ENCODE data around the gene PGS1. TPM values are rescaled to one million over a fixed set of nuclear protein-coding genes. Genes with fewer than 3 reads are reported as not detected.

PGS1 gene
- total and polyA plus RNA-seq, 5 donors: 13.9 to 22.2 (median 20.2) TPM

DNA sequence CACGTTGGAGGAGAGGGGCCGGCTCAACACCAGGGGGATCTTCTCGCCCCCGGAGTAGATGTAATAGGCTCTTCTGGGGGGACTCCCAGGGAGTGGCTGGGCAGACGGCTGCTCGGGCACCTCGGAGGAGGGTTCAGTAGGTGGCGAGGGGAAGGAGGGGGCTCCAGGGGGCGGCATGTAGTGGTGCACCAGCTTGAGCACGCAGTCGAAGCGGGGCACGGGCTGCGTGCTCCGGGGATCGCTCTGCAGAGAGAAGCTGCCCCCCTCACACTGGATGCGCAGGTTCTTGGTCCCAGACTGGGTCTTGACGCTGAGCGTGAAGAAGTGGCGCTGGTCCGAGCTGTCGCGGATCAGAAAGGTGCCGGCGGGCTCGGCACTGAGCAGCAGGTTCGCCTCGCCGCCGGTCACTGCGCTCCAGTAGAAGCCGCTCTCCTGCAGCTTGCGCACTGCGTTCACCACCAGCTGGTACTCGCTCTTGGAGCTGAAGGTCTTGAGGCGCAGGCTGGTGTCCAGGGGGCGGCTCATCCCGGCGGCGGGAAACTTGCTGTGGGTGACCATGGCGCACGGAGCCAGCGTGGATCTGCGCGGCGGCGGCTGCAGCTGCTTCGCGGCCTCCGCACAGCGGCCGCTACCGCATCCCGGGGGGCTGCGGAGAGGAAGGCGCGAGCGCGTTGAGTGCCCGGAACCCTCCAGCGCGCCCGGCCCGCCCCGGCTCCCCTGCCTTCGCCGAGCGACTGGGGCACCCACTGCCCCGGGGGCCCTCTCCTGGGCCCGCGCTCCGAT lies 19.7 kb upstream of the PGS1 start:
- Histone ChIP-seq H3K27me3 (ENCODE audit: control insufficient read depth, insufficient read depth) (no peaks in the 10 kb centered on the region), H3K27ac (ENCODE audit: low read length) (peak overlapping the region; percentile 87), H3K9me3 (ENCODE audit: control insufficient read depth, low read length) (no peaks in the 10 kb centered on the region), H3K4me3 (ENCODE audit: low read length) (peak overlapping the region; percentile 64), H3K4me1 (ENCODE audit: control insufficient read depth, insufficient read depth, low read length) (peaks cover 12% of the 10 kb centered on the region)
- intact Hi-C loops (cut with DNase I): loop anchor here in 1 of 4 donors (5.0 kb wide), 1 partner anchor 66 kb away; no protein-coding TSS in a partner anchor
- peak in 2 of 3 donors; percentile 75 to 76 for DNase-seq
- ATAC-seq: no peak
- WGBS: 24% methylated on average over 72 of the region's 72 CpGs

DNA sequence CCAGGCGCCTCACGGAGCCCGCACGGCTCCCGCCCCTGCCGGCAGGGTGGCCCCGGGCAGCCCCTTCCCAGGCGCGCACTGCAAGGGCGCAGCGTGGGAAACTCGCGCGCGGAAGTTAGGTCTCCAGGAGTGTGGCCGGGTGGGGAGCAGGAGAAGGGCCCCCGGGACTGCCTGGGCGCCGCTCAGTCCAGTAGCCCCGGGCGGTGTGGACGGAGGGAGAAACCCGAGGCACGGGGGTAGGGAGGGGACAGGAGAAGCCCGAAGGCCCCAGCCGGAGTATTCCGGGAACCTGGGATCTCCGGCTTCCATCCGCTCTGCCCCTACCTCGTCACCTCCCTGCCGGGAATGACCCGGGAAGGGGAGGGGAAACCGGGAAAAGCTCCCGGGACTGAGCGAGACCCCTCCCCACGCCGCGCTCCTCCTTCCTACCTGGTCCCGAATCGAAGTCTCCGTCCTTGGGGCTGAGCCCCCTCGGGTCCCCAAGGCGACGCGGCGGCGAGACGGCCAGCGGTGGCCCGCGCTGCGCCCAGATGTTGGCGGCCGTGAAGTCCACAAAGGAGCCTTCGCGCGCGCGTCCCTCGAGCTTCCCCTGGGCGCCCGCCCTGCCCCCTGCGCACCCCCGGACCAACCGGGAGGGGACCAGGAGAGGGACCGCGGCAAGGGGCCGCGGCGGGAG lies 19.0 kb upstream of the PGS1 start:
- ATAC-seq (peak; percentile 2 to 5), DNase-seq (peak in 2 of 3 donors; percentile 67 to 75)
- Histone ChIP-seq H3K27me3 (ENCODE audit: control insufficient read depth, insufficient read depth) (no peaks in the 10 kb centered on the region), H3K4me1 (ENCODE audit: control insufficient read depth, insufficient read depth, low read length) (peaks cover 9% of the 10 kb centered on the region), H3K9me3 (ENCODE audit: control insufficient read depth, low read length) (no peaks in the 10 kb centered on the region), H3K27ac (ENCODE audit: low read length) (peak overlapping the region; percentile 87), H3K4me3 (ENCODE audit: low read length) (peak overlapping the region; percentile 64)
- WGBS: under 1% methylated on average over 70 of the region's 70 CpGs
- intact Hi-C loops (cut with DNase I): loop anchor here in 1 of 4 donors (5.0 kb wide), 1 partner anchor 67 kb away; no protein-coding TSS in a partner anchor

DNA sequence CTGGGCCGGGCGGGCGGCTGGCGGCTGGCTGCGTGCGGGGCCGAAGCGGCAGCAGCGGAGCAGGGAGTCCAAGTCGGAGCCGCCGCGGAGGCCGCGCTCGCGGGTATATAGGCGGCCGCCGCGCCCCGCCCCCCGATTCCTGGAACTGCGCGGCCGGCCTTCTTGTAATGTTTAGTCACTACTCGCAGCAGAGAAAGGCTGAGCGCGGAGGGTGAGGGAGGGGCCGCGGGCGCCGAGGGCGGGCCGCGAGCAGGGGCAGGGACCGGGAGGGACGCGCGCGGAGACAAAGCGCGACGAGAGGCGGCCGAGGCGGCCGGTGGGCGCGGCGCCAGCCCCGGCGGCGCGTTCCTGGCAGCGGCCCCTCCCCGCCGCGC lies 18.5 kb upstream of the PGS1 start, which contains the start of gene SOCS3:
SOCS3 (minus strand) TSS at position 81 of the 374 bp plus-strand sequence. CDS start 982 bp downstream, outside the sequence.
- Histone ChIP-seq H3K9me3 (ENCODE audit: control insufficient read depth, low read length) (no peaks in the 10 kb centered on the region), H3K4me1 (ENCODE audit: control insufficient read depth, insufficient read depth, low read length) (peaks cover 9% of the 10 kb centered on the region), H3K27me3 (ENCODE audit: control insufficient read depth, insufficient read depth) (no peaks in the 10 kb centered on the region), H3K4me3 (ENCODE audit: low read length) (peak within 1 kb of the TSS; percentile 64), H3K27ac (ENCODE audit: low read length) (peak within 1 kb of the TSS; percentile 87)
- peak; percentile 97 to 98 (median 98) for DNase-seq
- ATAC-seq: peak; percentile 84 to 91
- under 1% methylated on average over 59 of the region's 59 CpGs for WGBS
- intact Hi-C loops (cut with DNase I): loop anchor here (2.0 to 5.0 kb wide), 4 partner anchors 61 to 68 kb away; no protein-coding TSS in a partner anchor

DNA sequence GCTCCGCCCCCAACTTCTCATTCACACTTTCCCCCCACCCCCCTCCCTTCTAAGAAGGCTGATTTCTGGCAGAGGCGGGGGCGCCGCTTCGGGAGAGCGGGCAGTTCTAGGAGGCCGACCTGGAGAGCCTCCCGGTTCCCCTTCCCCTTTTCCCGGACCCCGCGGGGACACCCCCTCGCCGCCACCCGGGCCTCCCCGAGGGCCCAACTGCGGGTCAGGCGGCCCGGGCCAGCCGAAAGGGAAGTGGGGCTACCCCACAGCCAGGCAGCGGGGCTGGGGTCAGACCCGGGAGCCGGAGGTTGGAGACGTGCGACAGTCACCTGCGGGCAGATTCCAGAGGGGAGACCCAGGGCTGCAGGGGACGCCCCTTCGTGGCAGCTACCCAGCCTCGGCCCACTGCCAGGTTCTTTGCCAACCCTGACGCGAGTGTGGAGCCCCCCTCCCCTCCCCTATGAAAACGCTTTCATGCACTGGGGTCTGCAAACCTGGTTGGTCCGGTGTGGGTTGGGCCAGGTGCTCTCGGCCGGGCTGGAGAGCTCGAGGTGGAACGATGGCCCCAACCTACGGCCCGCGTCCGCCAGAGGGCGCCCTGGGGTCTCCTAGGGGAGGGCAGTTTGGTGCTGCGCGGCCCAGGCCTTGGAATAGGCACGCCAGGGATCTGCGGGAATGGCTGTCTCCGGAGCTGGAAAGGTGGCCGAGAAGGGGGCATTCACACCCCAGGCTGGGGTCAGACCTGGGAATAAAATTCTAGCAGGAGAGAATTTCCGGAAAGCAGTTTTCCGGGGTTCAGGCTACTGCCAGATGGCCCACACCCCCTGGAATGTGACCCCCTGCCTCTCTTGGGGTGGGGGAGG lies 17.9 kb upstream of the PGS1 start:
- H3K4me3 ChIP-seq (ENCODE audit: low read length): peak overlapping the region; percentile 64
- H3K4me1 ChIP-seq (ENCODE audit: control insufficient read depth, insufficient read depth, low read length): peaks cover 9% of the 10 kb centered on the region
- no peaks in the 10 kb centered on the region for H3K27me3 ChIP-seq (ENCODE audit: control insufficient read depth, insufficient read depth)
- H3K9me3 ChIP-seq (ENCODE audit: control insufficient read depth, low read length): no peaks in the 10 kb centered on the region
- peak; percentile 93 to 98 (median 98) for DNase-seq
- H3K27ac ChIP-seq (ENCODE audit: low read length): peak overlapping the region; percentile 25
- 2% methylated on average over 49 of the region's 49 CpGs for WGBS
- ATAC-seq: peak; percentile 75 to 79
- intact Hi-C loops (cut with DNase I): loop anchor here (2.0 to 5.0 kb wide), 4 partner anchors 60 to 68 kb away; no protein-coding TSS in a partner anchor

DNA sequence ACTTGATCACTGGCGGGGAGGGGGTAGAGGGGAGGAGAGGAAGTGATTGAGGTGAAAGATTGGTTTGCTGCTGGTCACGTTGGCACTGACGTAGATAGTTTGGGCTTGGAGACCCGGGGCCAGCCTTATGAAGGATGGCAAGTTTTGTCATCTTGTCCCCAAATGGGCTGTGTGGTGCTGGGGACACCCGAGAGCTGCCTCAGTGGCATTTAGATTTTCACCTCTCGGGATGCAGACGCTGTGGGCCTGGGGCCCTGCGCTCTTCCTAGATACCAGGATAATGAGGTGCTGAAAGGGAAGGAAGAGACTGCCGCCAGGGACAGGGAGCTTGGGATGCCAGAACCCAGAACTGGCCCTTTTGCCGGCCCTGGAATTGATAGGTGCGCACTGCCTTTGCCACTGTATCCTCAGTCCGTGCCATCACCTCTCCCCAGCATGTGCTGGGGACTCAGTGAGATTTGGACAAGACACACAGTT lies 17.2 kb upstream of the PGS1 start:
- no peaks in the 10 kb centered on the region for H3K27me3 ChIP-seq (ENCODE audit: control insufficient read depth, insufficient read depth)
- ATAC-seq: no peak
- no peaks in the 10 kb centered on the region for H3K9me3 ChIP-seq (ENCODE audit: control insufficient read depth, low read length)
- H3K27ac ChIP-seq (ENCODE audit: low read length): no peak overlapping the region
- DNase-seq: peak in 2 of 3 donors; percentile 37 to 47
- no peak overlapping the region for H3K4me3 ChIP-seq (ENCODE audit: low read length)
- intact Hi-C loops (cut with DNase I): loop anchor here (2.0 to 5.0 kb wide), 4 partner anchors 60 to 69 kb away; no protein-coding TSS in a partner anchor
- WGBS: 60% methylated on average over 12 of the region's 12 CpGs
- H3K4me1 ChIP-seq (ENCODE audit: control insufficient read depth, insufficient read depth, low read length): peaks cover 7% of the 10 kb centered on the region

DNA sequence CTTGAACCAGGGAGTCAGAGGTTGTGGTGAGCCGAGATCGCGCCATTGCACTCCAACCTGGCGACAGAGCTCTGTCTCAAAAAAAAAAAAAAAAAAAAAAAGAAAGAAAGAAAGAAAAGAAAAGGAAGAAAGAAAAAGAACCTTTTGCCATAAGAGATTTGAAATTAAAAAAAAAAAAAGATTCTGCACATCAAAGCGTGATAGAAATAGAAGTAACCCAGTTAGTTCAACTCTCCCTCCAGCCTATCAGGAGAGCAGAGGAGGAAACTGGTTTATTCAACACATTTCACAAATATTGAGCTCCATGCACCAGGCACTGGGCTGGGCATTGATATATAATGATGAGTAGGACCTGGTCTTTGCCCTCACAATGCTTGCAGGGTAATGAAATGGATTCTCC lies 16.2 kb upstream of the PGS1 start:
- no peak overlapping the region for H3K27ac ChIP-seq (ENCODE audit: low read length)
- H3K27me3 ChIP-seq (ENCODE audit: control insufficient read depth, insufficient read depth): no peaks in the 10 kb centered on the region
- H3K9me3 ChIP-seq (ENCODE audit: control insufficient read depth, low read length): no peaks in the 10 kb centered on the region
- 97% methylated on average over 5 of the region's 5 CpGs for WGBS
- peaks cover 7% of the 10 kb centered on the region for H3K4me1 ChIP-seq (ENCODE audit: control insufficient read depth, insufficient read depth, low read length)
- intact Hi-C loops (cut with DNase I): loop anchor here in 2 of 4 donors (5.0 kb wide), 2 partner anchors 60 to 70 kb away; no protein-coding TSS in a partner anchor
- H3K4me3 ChIP-seq (ENCODE audit: low read length): no peak overlapping the region
- ATAC-seq: no peak
- peak in 1 of 3 donors; percentile 3 for DNase-seq

DNA sequence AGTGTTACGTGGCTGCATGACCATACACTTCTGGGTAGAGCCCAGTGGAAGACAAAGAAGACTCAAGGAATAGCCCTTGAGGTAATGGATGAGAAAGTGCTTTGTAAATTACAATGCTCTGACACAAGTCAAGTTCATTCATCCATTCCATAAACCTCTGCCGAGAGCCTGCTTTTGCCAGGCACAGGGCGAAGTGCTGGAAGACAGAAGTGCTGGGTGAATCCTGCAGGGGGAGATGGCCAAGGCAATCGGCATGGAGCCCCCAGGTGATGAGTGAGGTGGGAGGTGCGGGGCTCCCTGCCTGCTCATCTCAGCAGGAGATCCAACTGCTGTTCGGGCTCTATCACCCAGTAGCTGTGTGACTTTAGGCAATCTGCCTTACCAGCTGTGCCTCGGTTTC lies 15.8 kb upstream of the PGS1 start:
- ATAC-seq (no peak), DNase-seq (peak in 1 of 3 donors; percentile 22)
- intact Hi-C loops (cut with DNase I): loop anchor here in 2 of 4 donors (5.0 kb wide), 2 partner anchors 60 to 70 kb away; no protein-coding TSS in a partner anchor
- Histone ChIP-seq H3K27me3 (ENCODE audit: control insufficient read depth, insufficient read depth) (no peaks in the 10 kb centered on the region), H3K9me3 (ENCODE audit: control insufficient read depth, low read length) (no peaks in the 10 kb centered on the region), H3K4me1 (ENCODE audit: control insufficient read depth, insufficient read depth, low read length) (peaks cover 4% of the 10 kb centered on the region), H3K27ac (ENCODE audit: low read length) (no peak overlapping the region), H3K4me3 (ENCODE audit: low read length) (no peak overlapping the region)
- WGBS: 82% methylated on average over 7 of the region's 7 CpGs

DNA sequence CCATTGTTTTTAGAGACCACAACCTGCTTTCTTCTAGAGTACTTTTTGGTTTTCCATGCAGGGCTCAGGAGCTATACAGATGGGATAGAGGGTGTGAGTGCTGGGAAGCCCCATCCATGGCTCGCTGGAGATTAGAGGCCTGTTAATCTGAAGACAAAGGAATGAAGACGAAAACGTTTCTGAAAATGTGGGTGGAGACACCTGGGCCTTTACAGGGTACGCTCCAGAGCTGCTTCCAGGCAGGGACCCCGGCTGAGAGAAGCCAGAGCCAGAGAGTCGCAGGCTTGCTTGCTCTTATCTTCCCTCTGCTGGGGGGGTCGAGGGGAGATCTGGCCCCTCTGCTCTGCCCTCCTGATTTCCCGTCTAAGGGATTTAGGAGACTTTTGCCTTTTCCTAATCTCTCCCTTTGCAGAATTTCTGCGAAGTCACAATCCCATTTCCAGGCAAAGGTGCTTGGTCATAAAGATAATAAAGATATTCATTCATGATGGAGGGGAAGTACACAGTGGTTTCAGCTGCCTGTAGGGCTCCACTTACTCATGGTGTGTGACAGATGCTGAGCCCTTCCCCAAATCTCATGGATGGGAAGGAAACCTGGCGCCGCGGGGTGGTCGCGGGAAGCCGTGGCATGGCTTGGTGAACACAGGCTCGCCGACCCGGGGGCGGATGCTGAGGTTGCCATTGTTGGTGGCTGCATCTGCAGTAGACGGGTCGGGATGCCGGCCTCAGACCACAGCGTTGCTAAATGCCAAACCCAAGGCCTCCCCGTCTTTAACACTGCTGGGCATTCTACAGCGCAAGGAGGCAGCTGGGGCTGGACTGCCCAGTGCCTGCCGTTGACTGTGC lies 13.8 kb upstream of the PGS1 start:
- peak in 2 of 3 donors; percentile 61 to 62 for DNase-seq
- no peak for ATAC-seq
- Histone ChIP-seq H3K4me1 (ENCODE audit: control insufficient read depth, insufficient read depth, low read length) (no peaks in the 10 kb centered on the region), H3K4me3 (ENCODE audit: low read length) (no peak overlapping the region), H3K9me3 (ENCODE audit: control insufficient read depth, low read length) (no peaks in the 10 kb centered on the region), H3K27me3 (ENCODE audit: control insufficient read depth, insufficient read depth) (no peaks in the 10 kb centered on the region), H3K27ac (ENCODE audit: low read length) (no peak overlapping the region)
- WGBS: 76% methylated on average over 26 of the region's 26 CpGs
- intact Hi-C loops (cut with DNase I): loop anchor here in 3 of 4 donors (5.0 kb wide), 3 partner anchors 58 to 77 kb away; no protein-coding TSS in a partner anchor

DNA sequence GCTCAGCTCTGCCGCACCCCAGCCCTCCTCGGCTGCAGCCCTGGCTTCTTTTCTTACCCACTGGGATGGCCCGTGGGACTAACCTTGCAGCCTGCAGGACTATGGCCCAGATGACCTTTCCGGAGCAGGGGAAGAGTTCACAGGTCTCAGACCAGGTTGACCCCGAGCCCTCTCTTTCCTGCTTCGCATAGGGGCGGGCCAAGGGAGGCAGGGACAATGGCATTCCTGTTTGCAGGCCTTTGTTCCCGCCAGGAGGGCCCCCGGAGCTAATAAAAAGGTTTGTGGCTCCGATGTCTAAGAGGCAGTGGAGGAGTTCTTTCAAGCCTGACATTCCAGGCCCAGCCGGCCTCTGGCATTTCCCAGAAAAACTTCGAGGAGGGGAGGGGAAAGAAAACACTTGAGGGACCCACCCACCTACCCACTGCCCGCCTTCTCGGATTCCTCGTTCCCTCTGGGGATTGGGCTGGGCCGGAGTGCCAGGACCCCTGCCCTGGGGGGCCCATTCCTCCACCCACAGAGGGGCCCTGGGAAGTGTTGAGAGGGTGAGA lies 12.8 kb upstream of the PGS1 start:
- Histone ChIP-seq H3K4me3 (ENCODE audit: low read length) (no peak overlapping the region), H3K4me1 (ENCODE audit: control insufficient read depth, insufficient read depth, low read length) (no peaks in the 10 kb centered on the region), H3K9me3 (ENCODE audit: control insufficient read depth, low read length) (no peaks in the 10 kb centered on the region), H3K27me3 (ENCODE audit: control insufficient read depth, insufficient read depth) (no peaks in the 10 kb centered on the region), H3K27ac (ENCODE audit: low read length) (peak overlapping the region; percentile 59)
- 50% methylated on average over 16 of the region's 16 CpGs for WGBS
- intact Hi-C loops (cut with DNase I): loop anchor here in 1 of 4 donors (5.0 kb wide), 1 partner anchor 78 kb away; no protein-coding TSS in a partner anchor
- DNase-seq (peak in 2 of 3 donors; percentile 69), ATAC-seq (peak; percentile 17 to 58)

Data from right cardiac atrium (tissue), 5 donors.